HuH-7.5 (cell line): ENCODE measurements around the gene ADH6.
"Not testable (repeated sequence)": the region's sequence is repeated elsewhere in the genome, so short reads cannot be mapped to it uniquely, and the experiment has no call there.

ENCODE experiments used
- DNase-seq: peaks from one replicate; pipeline ENCODE4 v3.0.0; 2011; ENCODE audit warnings: low spot score

ADH6 gene

DNA sequence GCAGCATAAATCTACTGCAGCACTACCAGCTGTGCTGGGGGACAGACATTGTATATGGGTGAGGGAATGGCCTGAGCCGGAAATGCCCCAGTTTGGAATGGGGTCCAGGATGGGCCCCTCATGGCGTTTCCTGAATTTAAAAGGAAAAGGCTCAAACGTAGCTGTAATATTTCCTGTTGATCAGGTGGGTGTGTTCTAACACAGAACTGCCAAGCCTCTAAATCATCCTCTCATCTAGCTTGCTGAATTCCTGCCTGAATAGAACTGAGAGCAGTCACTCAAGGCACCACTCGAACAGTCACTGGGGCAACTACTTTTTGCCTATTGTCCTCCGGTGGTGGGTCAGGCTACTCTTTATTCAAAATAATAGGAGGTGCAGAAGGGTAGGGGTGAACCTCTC, 28.7 kb downstream of the ADH6 start:
- no peak for DNase-seq

DNA sequence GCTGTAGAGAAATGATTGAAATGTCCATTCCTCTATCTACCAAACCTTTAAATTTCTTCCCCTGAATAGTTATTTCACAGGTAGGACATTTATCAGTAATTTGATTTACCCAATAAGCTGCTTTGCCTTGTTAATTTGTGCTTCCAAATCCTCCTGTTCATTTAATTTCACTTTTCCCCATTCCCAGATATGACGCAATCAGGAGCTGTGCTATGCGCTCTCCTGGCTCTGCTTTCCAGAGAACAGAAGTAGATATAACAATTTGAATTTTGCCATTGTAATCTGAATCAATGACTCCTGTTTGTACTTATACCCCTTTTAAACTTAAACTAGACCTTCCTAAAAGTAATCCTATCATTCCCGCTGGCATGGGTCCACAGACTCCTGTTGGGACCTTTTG, 29.1 kb downstream of the ADH6 start:
- not testable (repeated sequence) for DNase-seq

DNA sequence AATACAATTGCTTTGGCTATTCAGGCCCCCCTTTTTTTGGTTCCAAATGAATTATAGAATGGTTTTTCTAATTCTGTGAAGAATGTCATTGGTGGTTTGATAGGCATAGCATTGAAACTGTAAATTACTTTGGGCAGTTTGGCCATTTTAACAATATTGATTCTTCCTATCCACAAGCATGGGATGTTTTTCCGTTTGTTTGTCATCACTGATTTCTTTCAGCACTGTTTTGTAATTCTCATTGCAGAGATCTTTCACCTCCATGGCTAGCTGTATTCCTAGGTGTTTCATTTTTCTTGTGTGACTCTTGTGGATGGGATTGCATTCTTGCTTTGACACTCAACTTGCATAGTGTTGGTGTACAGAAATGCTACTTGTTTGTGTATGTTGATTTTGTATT, 33.0 kb downstream of the ADH6 start:
- DNase-seq: no peak

DNA sequence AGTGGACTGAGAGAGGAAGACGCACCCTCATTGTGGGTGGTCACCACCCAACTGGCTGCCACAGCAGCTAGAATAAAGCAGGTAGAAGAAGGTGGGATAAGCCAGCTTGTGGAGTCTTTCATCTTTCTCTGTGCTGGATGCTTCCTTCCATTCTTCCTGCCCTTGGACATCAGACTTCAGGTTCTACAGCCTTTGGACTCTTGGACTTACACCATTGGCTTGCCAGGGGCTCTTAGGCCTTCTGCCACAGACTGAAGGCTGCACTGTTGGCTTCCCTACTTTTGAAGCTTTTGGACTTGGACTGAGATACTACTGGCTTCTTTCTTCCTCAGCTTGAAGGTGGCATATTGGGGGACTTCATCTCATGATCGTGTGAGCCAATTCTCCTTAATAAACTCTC, 33.5 kb downstream of the ADH6 start:
- no peak for DNase-seq

DNA sequence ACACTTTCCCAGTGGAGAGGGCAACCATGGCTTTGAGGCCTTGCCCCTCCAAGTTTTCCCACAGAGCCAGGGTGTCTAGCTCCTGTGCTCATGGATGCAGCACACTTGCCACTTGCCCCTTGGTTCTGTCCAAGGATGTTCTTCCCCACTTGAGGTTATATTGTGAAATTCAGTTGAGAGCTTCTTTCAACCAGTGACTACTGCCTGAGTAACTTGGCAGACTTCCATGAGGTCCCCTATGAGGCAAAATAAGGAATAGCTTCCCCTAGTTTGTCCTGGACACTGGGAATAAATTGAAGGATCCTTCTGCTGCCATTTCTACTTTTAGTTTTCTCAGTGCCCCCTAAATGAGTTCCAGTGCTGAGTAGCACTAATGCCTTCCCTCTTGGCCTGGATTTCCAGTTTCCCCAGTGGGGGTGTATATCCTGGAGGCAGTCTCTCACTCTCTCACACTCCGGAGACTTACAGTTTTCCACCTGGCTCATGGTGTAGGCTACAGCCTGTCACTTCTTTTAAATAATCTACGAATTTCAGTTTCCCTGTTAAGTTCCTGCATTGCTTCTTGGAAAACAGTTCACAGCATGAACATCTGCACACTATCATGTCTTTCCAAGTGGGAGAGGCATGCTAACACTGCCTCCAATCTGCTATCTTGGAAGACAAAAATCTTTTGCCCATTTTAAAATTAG, 38.5 kb downstream of the ADH6 start:
- DNase-seq: no peak

DNA sequence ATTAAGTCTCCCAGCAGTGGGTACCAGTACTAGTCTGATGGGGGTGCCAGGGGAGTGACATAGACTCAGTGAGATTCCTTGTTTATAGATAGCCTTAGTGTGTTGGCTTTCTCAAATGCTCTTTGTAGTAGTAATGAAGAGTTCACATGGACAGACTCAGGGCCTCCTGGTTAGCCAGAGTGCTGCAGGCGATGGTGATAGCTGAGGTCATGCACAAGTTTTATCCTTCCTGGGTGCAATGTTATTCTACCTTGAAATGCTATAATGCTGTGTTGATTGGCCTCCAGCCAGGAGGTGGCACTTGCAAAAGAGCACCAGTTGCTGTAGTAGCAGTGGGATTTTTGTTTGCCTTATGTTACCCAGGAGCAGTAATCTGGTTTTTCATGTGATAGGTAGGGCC, 39.4 kb downstream of the ADH6 start:
- no peak for DNase-seq

DNA sequence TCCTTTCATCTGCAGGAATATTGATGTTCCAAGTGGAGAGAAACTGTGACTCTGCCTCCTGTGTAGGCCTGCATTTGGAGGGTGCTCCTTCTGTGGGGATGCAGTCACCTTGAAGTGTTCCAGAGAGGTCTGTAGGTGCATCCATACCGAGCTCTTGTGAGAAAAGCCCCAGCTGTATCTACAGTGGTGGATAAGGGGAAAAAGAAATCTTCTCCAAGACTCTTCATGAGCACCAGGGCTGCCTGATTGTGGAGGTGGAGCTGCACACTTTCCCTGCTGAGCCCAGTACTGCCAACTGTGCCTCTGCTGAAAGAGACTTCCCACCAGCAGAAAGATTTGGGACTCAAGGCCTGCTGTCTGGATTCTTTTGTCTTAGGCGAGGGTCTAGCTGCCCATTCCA, 39.9 kb downstream of the ADH6 start:
- no peak for DNase-seq

DNA sequence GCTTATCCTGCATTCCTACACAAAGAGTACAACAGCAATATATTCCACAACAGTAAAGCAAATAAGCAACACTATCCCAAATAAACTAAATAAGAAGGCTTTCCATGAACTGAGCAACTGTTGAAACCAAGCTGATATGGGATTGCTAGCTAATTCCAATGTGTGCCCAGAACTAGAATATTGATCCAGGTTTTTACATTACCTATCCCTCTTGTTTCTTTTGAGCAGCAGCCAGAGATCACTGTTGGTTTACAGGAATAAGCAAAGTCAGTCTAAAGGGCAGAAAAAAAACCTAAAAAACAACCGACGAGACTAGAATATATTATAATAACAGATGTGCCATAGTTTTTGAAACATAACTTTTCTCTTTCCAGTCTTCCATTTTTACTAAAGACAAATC, 52.5 kb downstream of the ADH6 start:
- no peak for DNase-seq

DNA sequence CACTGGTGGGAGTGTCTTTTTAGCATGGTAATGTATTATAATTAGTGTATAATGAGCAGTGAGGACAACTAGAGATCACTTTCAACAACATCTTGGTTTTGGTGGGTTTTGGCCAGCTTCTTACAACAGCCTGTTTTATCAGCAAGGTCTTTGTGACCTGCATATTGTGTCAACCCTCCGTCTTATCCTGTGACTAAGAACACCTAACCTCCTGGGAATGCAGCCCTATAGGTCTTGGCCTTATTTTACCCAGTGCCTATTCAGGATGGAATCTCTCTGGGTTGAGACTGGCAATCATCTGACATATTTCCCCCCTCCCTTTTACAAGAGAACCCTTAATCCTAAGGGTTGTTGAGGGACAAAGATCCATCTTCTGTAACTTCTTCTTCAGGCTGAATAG, 53.1 kb downstream of the ADH6 start:
- DNase-seq: no peak

DNA sequence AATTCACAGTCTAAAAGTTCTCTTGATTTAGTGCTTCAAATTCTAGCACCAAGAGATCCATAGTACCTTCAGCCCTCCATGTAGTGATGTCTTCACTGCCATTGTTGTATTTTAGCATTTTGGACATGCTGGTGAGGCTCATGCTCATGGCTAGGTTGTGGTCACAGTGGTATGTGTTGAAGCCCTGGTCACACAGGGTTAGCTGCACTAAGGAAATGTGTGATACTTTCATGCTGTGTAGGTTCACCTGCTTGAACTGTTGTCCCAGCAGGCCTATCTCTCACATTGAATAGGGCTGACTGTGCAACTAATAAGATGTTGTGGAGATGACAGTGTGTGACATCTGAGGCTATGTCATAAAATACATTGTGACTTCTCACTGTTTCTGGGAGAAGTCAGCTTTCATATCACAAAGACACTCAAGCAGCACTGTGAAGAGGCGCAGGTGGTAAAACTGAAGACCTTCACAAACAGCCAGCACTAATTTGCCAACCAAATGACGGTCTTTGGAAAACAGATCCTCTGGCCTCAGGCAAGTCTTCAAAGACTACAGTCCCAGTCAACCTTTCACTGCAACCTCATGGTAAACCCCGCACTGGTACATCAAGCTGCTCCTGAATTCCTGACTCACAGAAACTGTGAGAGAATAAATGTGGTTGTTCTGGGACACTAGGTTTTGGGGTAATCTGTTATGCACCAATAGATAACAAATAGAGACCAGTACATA, 57.5 kb downstream of the ADH6 start:
- DNase-seq: no peak

DNA sequence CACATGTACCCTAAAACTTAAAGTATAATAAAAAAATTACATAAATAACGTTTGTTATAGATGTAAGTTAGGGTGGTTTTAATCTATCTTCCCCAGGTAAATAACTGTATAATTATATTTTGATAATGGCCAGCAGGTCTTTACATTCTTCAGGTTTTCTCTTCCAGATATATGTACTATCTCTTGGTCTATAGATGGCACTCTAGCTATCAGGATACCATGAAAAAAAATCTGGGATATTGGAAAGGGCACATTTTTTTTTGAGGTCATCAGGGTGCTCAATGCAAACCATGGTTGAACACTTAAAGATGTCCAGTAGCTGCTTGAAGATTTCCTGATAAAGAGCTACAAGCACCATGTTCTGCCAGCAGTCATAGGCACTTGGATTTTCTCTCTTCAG, 59.3 kb downstream of the ADH6 start:
- no peak for DNase-seq

DNA sequence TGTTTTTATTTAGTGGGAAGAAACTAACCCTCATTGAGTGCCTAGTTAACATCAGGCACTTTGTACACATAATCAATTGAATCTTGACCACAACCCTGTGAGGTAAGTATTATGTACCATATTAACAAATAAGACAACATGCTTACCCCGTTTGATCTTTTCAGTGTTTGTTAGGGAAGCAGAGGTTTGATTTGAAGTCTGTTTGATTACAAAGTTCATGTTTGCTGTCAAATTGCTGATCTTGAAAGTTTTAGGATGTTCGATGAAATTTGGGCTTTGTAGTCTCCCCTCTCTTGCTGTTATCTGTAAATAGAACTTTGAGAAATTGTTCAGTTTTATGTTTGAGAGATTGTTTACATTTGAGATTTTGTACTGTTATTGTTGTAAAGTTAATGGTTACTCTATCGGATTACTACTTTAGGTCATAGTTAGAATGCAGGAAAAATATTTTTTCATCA, 61.5 kb downstream of the ADH6 start:
- peak; percentile 7 for DNase-seq

DNA sequence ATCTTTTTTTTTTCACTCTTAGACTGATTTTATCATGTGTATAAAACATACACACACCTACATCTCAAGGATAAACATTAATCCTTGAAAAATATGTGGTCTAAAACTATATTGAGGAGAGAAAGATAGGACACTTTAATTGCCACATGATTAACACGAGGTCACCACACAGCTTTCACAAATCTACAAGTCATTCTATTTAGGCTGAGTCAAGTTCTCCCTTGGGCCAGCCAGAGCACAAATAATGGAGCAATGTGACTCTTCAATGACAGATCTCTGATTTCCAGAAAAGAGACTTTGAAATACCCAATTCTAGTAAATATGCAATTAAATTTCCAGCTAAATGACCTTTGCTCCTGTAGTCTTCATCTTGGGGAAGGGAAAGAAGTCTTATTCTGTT, 62.1 kb downstream of the ADH6 start:
- no peak for DNase-seq

DNA sequence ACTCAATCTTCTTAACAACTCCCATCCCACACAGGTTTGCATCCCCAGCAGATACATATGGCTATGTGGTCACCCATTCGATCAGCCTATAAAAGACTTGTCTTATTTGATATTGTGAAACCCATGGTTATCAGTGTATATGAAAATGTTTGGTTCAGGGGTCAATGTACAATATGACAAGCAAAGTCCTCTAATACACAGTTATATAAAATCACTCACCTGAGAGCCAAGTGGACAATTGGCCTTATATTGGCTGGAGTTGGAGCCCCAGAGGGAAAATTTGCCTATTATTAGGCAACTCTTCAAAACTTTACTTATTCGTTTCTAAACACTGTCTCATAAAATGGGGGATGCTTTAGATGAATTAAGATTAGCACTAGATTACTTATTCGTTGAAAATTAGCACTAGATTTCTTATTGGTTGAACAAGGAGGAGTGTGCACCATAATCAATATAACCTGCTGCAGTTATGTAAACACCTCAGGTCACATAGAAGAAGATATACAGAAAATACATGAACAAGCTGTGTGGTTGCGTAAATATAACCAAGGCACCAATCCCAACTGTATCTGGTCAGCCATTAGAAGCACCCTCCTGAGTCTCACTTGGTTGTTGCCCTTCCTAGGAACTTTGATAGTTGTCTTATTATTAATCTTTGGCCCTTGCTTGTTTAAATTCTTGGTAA, 64.2 kb downstream of the ADH6 start:
- no peak for DNase-seq
